DND-41 (cell line): Measurements from ENCODE around the gene ATP6V0D1.

Source experiments
- EZH2 ChIP-seq: IDR thresholded peaks from 3 replicates; pipeline ENCODE4 v1.6.1; 2012; ENCODE audit warnings: borderline replicate concordance, low read depth, mild to moderate bottlenecking, moderate library complexity, low read length, inconsistent platforms; ENCODE audit not compliant: severe bottlenecking
- TF ChIP-seq, protein P1 (sequence below): IDR thresholded peaks from 2 replicates; pipeline ENCODE4 v1.5.1; 2012; ENCODE audit warnings: borderline replicate concordance, low read length, moderate library complexity, mild to moderate bottlenecking; ENCODE audit not compliant: poor library complexity, severe bottlenecking; ENCODE audit errors: extremely low read depth

DNA sequence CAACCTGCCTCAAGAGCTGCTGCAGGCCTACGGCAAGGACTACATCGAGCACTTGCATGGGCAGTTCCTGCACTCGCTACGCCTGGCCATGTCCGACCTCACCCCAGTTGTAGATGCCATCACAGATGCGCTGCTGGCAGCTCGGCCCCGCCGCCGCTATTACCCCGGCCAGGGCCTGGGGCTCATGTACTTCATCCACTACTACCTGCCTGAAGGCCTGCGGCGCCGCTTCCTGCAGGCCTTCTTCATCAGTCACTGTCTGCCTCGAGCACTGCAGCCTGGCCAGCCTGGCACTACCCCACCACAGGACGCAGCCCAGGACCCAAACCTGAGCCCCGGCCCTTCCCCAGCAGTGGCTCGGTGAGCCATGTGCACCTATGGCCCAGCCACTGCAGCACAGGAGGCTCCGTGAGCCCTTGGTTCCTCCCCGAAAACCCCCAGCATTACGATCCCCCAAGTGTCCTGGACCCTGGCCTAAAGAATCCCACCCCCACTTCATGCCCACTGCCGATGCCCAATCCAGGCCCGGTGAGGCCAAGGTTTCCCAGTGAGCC, 44.2 kb downstream of the ATP6V0D1 start:
- TF ChIP-seq, protein P1, sequence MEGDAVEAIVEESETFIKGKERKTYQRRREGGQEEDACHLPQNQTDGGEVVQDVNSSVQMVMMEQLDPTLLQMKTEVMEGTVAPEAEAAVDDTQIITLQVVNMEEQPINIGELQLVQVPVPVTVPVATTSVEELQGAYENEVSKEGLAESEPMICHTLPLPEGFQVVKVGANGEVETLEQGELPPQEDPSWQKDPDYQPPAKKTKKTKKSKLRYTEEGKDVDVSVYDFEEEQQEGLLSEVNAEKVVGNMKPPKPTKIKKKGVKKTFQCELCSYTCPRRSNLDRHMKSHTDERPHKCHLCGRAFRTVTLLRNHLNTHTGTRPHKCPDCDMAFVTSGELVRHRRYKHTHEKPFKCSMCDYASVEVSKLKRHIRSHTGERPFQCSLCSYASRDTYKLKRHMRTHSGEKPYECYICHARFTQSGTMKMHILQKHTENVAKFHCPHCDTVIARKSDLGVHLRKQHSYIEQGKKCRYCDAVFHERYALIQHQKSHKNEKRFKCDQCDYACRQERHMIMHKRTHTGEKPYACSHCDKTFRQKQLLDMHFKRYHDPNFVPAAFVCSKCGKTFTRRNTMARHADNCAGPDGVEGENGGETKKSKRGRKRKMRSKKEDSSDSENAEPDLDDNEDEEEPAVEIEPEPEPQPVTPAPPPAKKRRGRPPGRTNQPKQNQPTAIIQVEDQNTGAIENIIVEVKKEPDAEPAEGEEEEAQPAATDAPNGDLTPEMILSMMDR, result no peak
- TF ChIP-seq EZH2, result no peak
